Measurements from ENCODE around the gene FBXL16. TPM values are rescaled to one million over a fixed set of nuclear protein-coding genes. Genes with fewer than 3 reads are reported as not detected.
A peak's percentile ranks its signal among the peaks of the same experiment; 100 is the strongest.

FBXL16 gene
- total RNA-seq, 1 experiment from 2014 or later, result 1.0 TPM

DNA sequence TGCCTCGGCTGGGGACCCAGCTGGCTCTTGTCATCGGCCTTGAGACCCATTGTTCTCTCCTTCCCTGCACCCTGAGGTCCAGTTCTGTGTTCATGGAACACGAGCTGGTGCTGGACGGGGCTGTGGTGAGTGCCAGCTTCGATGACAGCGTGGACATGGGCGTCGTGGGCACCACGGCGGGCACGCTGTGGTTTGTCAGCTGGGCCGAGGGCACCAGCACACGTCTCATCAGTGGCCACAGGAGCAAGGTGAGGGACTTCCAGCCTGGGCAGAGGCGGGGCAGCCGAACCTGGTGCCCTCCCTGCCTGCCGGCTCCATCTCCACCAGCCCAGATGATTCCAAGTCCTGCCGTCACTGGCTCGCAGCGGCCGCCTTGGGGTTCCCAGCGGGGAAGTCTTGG, 43.0 kb downstream of the FBXL16 start:
- DNase-seq (ENCODE audit: low spot score), result no peak

DNA sequence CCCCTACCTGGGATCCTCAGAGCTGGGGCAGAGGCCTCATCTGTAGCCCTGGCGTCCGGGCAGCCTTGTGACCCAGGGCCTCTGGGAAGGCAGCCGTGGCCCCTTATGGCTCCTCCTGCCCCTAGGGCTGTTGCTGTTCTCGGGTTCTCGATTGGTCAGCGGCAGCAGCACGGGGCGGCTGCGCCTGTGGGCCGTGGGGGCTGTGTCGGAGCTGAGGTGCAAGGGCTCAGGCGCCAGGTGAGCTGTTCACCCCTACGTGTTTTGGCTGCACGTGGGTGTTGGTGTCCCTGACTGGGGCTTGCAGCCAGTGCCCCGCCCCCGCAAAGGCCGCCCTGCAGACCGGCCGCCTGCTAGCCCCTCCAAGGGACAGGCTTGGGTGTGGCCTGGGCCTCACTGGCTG, 43.5 kb downstream of the FBXL16 start:
- DNase-seq (ENCODE audit: low spot score), result no peak

- DNase-seq (ENCODE audit: low spot score), result no peak
These were observed 44.3 kb downstream of the FBXL16 start for GRCh38 chr16:661184-661821.

DNA sequence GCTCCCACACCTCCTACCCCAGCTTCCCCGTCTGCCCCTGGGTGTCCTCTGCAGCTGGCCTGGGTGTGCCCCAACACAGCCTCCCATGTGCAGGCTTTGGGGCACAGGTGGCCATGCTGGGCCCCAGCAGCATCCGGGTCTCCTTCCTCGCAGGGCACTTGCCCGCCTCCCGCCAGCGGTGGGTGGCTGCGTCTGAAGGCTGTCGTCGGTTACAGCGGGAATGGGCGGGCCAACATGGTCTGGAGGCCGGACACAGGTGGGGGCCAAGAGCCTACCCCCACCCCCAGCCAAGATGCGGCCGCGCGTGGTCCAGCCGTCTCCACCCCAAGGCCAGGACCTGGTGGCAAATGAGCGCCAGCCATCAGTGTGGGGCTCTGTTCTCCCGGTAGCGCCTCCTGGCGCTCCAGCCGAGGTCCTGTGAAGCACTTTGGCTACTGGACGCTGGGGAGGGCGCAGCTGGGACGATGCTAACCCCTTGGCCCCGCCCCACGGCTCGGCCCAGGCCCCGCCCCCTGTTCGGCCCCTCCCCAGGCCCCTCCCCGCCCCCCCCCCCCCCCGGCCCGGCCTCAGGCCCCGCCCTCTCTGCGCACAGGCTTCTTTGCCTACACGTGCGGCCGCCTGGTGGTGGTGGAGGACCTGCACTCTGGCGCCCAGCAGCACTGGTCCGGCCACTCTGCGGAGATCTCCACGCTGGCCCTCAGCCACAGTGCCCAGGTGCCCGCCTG, 45.0 kb downstream of the FBXL16 start:
- no peak for DNase-seq (ENCODE audit: low spot score)

DNA sequence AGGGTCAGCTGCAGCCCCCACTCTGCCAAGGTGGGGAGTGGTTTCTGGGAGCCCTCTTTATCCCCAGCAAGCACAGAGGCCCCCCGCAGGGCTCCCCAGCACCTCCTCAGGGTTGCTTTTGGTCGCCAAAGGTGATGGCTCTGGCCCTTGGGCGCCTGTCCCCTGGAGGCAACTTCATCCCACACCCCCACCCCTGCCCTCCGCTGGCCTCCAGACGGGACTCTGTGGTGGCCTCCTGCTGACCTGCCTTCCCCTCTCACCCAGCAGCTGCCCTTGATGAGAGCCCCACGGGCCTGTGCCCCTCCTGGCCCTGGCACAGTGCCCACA, 45.5 kb downstream of the FBXL16 start:
- no peak for DNase-seq (ENCODE audit: low spot score)

DNA sequence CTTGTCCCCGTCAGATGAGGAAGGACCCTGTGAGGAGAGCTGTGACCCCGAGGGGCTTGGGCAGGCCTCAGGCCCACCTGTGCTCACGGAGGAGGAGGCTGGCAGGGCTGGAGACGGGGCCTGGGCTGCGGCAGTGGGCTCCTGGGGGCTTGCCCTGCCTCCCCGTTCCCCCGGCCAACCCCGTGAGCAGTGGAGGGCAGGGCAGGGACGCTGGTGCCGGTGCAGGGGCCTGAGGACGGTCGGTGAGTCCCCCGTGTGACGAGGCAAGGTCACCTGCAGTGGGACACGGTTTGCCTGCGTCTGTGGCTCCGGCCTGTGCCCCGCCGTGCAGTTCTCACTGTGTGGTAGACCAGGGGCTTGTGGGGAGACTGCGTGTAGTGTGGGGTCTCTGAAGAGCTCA, 46.0 kb downstream of the FBXL16 start:
- no peak for DNase-seq (ENCODE audit: low spot score)

DNA sequence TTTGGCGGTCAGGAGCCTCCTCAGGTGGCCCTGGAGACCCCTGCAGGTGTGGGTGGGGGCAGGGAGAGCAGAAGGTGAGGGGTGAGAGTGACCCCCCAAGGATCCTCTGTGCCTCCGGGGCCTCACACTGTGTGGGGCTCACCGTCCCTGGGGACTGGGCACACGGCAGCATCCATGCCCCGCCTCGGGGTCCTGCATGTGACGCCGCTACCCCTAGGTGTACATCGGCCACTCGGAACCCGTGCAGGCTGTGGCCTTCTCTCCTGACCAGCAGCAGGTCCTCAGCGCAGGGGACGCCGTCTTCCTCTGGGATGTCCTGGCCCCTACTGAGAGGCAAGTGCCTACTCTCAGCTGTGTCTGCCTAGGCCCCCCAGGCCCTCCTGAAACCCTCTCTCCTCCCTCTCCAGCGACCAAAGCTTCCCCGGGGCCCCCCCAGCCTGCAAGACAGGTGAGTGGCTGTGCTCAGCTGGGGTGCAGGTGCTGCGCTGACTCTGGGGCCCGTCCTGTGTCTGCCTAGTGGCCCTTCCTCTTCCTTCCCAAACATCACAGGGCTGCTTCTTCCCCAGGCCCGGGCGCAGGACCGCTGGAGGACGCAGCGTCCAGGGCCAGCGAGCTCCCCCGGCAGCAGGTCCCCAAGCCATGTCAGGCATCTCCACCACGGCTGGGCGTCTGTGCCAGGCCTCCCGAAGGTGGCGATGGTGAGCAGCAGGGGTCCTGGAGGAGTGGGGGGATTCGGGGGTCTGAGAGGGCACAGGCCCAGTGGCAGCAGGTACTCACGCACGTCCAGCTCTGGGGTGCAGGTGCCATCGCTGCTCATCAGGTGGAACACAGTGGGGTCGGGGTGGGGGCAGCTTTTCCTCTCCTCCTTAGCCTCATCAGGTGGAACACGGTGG, 46.7 kb downstream of the FBXL16 start:
- DNase-seq (ENCODE audit: low spot score), result no peak

DNA sequence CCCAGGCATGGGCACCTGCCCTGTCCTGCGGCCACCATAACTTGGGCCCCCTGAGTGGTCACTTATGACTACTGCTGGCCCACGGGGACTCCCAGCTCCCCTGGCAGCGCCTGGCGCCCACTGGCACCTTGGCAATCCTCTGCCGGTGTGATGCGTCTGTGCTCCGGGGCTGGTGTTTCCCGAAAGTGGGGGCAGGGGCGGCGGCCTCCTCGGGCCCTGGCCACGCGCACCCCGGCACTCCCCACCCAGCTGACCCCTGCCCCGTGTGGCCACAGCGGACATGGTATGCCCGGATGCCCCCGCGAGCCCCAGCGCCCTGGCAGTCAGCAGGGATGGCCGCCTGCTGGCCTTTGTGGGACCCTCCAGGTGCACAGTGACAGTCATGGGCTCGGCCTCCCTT, 48.1 kb downstream of the FBXL16 start:
- no peak for DNase-seq (ENCODE audit: low spot score)

GRCh38 chr16:654034-654433, 51.6 kb downstream of the FBXL16 start:
- no peak for DNase-seq (ENCODE audit: low spot score)

DNA sequence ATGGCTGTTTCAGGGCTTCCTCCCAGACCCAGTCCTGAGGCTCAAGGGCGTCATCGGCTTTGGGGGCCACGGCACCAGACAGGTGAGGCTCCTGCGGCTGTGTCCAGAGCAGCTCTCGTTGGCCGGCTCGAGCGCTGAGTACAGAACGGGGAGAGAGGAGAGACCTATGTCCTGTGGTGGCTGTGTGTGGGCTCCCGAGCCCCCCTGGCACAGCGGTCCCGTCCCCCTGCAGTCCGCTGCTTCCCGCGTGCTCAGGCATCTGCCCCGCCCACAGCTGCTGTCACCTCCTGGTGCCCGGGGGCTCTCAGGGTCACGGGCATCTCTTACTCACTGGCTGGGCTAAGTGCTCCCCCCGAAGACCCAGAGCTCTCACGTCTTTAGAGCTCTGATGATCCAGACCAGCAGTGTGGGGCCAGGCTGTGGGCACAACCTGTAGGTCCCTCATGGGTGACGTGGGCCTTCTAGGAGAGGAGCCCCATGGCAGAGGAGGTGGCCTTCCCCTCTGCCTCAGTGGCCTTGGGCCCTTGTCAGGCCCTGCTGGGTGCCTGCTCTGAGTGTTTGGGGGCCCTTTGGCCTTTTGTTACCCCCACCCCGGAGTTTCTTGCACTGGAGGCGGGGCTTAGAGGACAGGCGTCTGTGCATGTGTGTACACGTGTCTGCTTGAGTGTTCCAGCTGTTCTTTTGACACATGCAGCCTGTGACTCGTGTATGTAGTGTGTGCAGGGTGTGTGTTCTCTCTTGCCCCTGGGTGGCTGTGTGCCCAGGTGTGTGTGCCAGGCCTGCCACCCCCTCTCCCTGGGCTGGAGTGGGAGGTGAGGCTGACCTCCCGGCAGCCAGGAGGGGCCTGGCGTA, 52.9 kb downstream of the FBXL16 start:
- no peak for DNase-seq (ENCODE audit: low spot score)

GRCh38 chr16:651844-652243, 53.8 kb downstream of the FBXL16 start:
- DNase-seq (ENCODE audit: low spot score), result no peak

DNA sequence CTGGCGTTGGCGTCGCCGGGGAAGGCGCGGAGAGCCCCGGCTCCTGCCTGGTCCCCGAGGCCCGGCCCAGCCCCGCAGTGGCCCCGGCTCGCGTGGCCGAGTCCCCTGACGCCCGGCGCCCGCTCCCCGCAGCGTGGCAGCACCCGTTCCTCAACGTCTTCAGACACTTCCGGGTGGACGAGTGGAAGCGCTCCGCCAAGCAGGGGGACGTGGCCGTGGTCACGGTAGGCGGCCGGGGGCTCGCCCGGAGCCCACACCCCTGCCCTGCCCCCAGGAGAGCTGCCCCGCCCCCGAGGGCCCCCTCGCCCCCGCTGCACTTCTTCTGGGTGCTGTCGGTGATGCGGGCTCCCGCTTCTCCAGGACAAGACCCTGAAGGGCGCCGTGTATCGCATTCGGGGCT, 56.0 kb downstream of the FBXL16 start:
- no peak for DNase-seq (ENCODE audit: low spot score)

DNA sequence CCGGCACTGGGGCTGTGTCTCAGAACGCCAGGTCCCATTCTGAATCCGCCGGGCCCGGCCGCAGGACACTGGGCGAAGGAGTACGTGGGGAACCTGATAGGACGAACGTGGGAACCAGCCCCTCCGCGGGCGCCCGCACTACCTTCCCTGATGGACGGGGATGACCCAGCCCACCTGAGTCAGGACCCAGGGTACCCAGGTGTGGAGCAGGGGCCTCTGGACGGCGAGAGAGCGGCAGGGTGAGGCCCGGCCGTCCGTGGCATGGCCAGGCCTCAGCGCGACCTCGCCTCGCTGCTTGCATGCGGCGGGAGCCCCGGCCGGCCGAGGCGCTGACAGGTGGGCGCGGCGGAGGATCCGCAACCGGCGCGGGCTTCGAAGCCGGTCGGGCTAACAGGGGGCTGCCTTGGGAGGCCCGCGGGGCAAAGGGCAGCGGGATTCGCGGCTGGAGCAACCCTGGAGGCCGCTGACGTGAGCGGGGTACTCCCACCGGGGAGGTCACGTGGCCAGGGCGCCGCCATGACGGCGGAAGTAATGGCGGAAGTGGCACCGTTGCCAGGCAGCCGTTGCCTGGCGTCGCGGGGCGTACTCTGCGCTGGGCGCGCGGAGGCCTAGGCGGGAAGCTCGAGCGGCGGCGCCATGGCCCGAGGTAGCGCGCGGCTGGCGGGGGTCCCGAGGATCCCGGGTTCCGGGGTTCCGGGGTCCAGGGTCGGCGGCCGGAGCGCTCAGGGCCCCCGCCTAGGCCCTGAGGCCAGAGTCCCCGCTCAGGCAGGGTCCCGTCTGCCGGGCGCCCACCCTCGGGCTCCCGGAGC, 56.6 kb downstream of the FBXL16 start, which contains the start of gene WDR90:
WDR90 (plus strand) TSS at position 585 of the 809 bp plus-strand sequence; CDS start at position 637, 52 bp downstream.
- DNase-seq (ENCODE audit: low spot score), result peak; percentile 82

DNA sequence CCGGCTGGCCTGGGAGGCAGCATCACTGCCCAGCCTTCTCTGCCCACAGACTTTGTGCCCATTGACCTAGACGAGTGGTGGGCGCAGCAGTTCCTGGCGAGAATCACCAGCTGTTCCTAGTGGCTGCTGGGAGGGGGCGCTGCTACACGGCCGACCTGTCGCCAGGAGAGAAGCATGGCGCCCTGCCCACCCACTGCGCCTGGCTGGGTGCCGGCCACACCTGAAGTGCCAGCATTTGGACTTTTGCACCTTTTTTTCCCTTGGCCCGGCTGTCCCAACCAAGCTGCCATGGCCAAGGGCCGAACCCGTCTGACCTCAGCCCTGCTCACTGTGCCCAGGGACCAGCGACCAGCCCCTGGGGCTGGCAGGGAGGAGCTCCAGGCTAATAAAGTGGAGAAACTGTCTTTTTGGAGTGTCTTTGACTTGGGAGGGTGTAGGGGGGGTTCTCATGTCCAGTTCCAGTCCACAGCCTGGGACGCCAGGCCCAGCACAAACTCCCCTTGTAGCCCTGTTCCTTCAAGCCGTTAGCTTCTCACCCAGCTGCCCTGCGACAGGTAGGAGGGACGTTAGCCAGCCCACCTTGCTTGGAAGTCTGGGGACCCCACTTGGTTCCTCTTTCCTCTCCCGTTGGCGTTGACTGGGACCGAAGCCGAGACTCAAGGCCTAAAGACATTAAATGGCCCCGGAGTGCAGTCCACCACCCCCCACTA, 57.4 kb downstream of the FBXL16 start:
- peak; percentile 21 for DNase-seq (ENCODE audit: low spot score)

- DNase-seq (ENCODE audit: low spot score), result no peak
These were observed 58.3 kb downstream of the FBXL16 start for GRCh38 chr16:647173-647902.

GRCh38 chr16:646679-647172, 58.9 kb downstream of the FBXL16 start:
- no peak for DNase-seq (ENCODE audit: low spot score)

GRCh38 chr16:645852-646678, 59.5 kb downstream of the FBXL16 start:
- DNase-seq (ENCODE audit: low spot score), result no peak

GRCh38 chr16:644556-644955, 61.0 kb downstream of the FBXL16 start:
- DNase-seq (ENCODE audit: low spot score), result no peak

GRCh38 chr16:643050-643368, 62.6 kb downstream of the FBXL16 start:
- DNase-seq (ENCODE audit: low spot score), result no peak

All from H4 (cell line).